ENCODE results near the gene CTAGE9. TPM values are rescaled to one million over a fixed set of nuclear protein-coding genes. Genes with fewer than 3 reads are reported as not detected.
"Not testable (repeated sequence)": the region's sequence is repeated elsewhere in the genome, so short reads cannot be mapped to it uniquely, and the experiment has no call there.

CTAGE9 gene, protein sequence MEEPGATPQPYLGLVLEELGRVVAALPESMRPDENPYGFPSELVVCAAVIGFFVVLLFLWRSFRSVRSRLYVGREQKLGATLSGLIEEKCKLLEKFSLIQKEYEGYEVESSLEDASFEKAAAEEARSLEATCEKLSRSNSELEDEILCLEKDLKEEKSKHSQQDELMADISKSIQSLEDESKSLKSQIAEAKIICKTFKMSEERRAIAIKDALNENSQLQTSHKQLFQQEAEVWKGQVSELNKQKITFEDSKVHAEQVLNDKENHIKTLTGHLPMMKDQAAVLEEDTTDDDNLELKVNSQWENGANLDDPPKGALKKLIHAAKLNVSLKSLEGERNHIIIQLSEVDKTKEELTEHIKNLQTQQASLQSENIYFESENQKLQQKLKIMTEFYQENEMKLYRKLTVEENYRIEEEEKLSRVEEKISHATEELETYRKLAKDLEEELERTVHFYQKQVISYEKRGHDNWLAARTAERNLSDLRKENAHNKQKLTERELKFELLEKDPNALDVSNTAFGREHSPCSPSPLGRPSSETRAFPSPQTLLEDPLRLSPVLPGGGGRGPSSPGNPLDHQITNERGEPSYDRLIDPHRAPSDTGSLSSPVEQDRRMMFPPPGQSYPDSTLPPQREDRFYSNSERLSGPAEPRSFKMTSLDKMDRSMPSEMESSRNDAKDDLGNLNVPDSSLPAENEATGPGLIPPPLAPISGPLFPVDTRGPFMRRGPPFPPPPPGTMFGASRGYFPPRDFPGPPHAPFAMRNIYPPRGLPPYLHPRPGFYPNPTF
- not detected for total RNA-seq

DNA sequence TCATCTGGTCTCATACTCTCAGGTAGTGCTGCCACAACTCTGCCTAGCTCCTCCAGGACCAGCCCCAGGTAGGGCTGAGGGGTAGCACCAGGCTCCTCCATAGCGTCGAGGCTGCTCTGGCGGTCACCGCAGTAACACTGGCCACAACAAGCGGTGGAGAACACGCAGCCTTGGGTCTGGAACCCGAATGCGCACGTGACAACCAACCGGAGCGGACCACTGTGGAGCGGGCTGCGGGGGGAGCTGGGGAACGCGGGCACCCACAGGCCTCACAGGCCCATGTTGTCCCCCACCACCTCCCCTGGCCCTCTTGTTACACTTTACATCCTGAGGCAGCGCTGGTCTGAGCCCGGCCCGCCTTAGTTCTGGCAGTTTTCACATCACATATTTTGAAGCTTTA lies at the start of gene CTAGE9:
TSS of gene CTAGE9 (minus strand) at position 101 of the 400 bp plus-strand sequence. CDS start at position 101, 0 bp downstream.
- H3K27me3 ChIP-seq, DNase-seq, H3K9me3 ChIP-seq, H3K4me3 ChIP-seq, H3K27ac ChIP-seq, H3K36me3 ChIP-seq, H3K4me1 ChIP-seq: not testable (repeated sequence)

DNA sequence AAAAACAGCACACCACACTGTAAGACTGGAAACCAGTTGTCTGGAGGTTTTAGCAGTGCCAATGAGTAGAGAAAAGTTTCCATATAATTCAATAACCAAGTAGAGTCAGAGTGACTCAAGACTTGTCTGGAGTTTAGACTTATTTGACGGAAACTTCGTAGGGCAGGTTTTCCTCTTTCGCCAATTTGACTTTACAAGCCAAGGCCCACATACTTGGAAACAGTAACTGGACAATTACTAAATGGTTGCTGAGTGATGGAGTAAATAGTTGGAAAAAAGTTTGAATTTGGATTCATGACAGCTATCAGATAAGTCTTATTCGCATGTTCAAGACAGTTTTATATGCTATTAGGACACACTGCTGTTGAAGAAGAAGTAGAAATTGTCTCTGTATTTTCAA lies 48.1 kb upstream of the CTAGE9 start:
- Histone ChIP-seq H3K4me1 (no peaks in the 10 kb centered on the region), H3K27ac (no peak overlapping the region), H3K9me3 (no peaks in the 10 kb centered on the region), H3K4me3 (no peak overlapping the region), H3K36me3 (no peaks in the 10 kb centered on the region), H3K27me3 (no peaks in the 10 kb centered on the region)
- TF ChIP-seq, protein P1, sequence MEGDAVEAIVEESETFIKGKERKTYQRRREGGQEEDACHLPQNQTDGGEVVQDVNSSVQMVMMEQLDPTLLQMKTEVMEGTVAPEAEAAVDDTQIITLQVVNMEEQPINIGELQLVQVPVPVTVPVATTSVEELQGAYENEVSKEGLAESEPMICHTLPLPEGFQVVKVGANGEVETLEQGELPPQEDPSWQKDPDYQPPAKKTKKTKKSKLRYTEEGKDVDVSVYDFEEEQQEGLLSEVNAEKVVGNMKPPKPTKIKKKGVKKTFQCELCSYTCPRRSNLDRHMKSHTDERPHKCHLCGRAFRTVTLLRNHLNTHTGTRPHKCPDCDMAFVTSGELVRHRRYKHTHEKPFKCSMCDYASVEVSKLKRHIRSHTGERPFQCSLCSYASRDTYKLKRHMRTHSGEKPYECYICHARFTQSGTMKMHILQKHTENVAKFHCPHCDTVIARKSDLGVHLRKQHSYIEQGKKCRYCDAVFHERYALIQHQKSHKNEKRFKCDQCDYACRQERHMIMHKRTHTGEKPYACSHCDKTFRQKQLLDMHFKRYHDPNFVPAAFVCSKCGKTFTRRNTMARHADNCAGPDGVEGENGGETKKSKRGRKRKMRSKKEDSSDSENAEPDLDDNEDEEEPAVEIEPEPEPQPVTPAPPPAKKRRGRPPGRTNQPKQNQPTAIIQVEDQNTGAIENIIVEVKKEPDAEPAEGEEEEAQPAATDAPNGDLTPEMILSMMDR (IDR thresholded peaks at IDR 0.05): no peak
- TF ChIP-seq POLR2A (IDR thresholded peaks at IDR 0.05): no peak
- no peak for DNase-seq

DNA sequence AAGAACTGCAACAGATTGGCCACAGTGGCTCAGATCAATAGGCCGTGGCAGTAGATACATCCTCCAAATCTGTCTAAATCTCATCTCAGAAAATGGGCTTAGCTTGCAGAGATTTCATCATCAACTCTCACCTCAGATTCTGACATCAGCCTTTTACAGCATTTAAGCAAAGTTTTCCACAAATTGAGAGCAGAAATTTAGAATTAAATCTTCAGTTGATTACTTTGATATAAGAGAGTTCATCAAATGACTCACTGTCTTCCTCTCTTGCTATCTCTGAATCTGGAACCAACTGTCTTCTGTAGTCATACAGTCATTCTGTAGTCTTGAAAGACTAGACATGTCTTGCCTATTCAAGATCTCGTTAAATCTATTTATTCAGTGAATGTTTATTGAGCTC lies 45.2 kb upstream of the CTAGE9 start:
- Histone ChIP-seq H3K4me3 (no peak overlapping the region), H3K9me3 (no peaks in the 10 kb centered on the region), H3K27ac (no peak overlapping the region), H3K27me3 (no peaks in the 10 kb centered on the region), H3K4me1 (no peaks in the 10 kb centered on the region), H3K36me3 (no peaks in the 10 kb centered on the region)
- TF ChIP-seq, protein P1 (IDR thresholded peaks at IDR 0.05): no peak
- no peak for TF ChIP-seq POLR2A (IDR thresholded peaks at IDR 0.05)
- no peak for DNase-seq

DNA sequence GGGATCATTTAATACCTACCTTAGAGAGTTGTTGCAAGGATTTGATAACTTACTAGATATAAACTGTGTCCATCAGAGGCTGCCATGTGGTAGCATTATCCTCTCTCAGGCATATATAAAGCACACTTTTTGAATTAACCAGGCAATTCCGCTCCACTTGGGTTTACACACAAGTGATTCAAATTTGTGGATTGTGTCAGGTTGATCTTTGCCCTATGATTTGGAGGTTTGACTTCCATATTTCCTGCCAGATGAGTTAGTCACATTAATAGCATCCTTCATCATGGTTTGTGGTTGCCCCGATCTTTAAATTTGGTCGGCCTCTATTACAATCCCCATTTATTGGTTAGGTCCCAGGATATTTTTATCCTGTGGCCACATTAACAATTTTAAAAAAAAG lies 44.8 kb upstream of the CTAGE9 start:
- Histone ChIP-seq H3K27ac (no peak overlapping the region), H3K27me3 (no peaks in the 10 kb centered on the region), H3K36me3 (no peaks in the 10 kb centered on the region), H3K9me3 (no peaks in the 10 kb centered on the region), H3K4me3 (no peak overlapping the region), H3K4me1 (no peaks in the 10 kb centered on the region)
- no peak for DNase-seq
- no peak for TF ChIP-seq POLR2A (IDR thresholded peaks at IDR 0.05)
- TF ChIP-seq, protein P1 (IDR thresholded peaks at IDR 0.05): no peak

DNA sequence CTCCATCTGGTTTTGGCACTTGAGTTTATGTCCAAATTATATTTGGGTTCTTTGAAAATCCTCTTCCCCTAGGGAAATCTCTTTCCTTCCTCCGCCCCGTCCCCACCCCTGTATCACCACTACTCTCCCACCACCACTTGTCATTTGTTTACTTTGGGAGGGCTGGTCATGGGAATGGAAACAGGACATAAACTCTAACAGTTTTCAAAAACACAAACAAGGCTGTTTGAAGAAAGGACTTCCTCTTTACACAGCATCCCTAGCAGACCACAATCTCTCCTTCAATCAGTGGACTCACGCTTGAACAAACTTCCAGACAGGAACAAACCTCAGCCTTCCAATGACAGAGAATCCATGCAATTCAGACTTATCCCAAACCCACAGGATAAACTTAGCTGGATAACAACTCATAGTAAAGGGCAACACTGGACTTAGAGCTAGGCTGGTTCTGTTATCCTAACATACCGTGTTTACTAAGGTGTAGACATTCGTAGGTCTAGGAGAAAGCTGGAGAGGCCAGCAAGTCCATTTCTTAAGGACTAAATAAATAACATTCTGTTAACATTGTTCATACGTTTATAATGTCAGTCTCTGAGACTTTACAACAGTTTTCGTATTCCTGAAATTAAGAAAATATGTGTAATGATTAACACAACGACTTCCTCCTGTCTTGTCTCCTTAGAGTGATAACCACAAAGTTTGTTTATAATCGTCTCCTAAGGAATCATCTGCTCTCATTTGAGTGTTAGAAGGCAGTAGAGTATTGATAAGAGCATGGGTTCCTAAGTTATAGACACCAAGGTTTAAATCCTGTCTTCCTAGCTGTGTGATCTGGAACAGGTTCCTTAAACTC lies 44.1 kb upstream of the CTAGE9 start:
- no peak for TF ChIP-seq POLR2A (IDR thresholded peaks at IDR 0.05)
- TF ChIP-seq, protein P1 (IDR thresholded peaks at IDR 0.05): no peak
- DNase-seq: no peak
- no peaks in the 10 kb centered on the region for H3K9me3 ChIP-seq

More for the DNA sequence above, 44.1 kb upstream of the CTAGE9 start:
- H3K4me1 ChIP-seq: no peaks in the 10 kb centered on the region
- H3K27ac ChIP-seq: no peak overlapping the region
- no peaks in the 10 kb centered on the region for H3K36me3 ChIP-seq
- no peak overlapping the region for H3K4me3 ChIP-seq
- H3K27me3 ChIP-seq: no peaks in the 10 kb centered on the region

Measured in Peyer's patch (tissue), 4 donors.